Astrocyte of the cerebellum (primary cell): ENCODE measurements around the gene AGFG2.
"Not testable (repeated sequence)": the region's sequence is repeated elsewhere in the genome, so short reads cannot be mapped to it uniquely, and the experiment has no call there.

Experiments used
- DNase-seq: peaks from one replicate; pipeline ENCODE4 v3.0.0-alpha.2; 2011; ENCODE audit warnings: low read depth
- H3K4me3 ChIP-seq: 2 replicates; pipeline ENCODE4 v1.5.1; 2011; ENCODE audit warnings: mild to moderate bottlenecking, low read depth, low read length, moderate library complexity
- in situ Hi-C: cut with HindIII; loops from 2 replicates; pipeline ENCODE4 v1.10.0; 2017; ENCODE audit warnings: low sequenced_read_pairs
- TF ChIP-seq, protein P1 (sequence below): IDR thresholded peaks from 2 replicates; pipeline ENCODE4 v1.5.1; 2012; ENCODE audit warnings: low read length, low read depth, moderate library complexity, mild to moderate bottlenecking; ENCODE audit errors: missing control alignments

AGFG2 gene

DNA sequence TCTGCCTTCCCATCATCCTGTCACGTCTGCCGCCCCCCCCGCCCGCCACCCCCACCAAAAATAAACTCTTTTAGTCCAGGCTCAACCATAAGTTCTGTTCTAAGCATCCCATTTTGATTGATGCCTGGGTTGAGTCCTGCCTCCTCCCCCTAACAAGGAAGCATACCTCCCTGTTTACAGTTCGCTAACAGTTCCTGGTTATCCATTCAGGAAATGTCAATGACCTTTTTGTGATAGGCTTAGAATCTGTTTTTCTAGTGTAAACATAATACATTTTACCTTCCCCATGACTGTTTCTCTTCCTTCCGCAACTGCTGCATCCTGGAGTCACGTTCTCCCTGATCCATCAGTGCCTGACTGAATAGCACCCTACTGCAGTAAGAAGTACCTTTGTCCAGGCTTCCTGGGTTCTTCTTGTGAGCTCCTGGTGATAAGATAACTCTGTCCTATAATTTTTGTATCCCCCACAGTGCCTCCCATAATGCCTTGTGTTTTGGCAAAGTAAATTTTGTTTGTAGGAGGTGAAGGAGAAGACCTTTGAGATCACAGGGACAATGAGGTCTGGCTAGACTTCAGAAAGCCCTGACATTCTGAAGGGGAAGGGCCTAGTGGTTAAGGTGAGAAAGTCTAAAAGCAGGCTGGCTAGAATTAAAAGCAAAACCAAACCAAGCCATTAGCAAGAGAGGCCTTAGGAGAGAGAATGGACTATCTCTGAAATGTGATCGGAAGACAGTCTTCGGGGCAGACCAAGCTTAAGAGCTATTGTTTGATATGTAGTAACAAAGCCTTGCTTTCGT, 7.3 kb downstream of the AGFG2 start:
- DNase-seq = no peak
- H3K4me3 ChIP-seq = no peak overlapping the region
- in situ Hi-C loops = no loop called here
- TF ChIP-seq, protein P1, sequence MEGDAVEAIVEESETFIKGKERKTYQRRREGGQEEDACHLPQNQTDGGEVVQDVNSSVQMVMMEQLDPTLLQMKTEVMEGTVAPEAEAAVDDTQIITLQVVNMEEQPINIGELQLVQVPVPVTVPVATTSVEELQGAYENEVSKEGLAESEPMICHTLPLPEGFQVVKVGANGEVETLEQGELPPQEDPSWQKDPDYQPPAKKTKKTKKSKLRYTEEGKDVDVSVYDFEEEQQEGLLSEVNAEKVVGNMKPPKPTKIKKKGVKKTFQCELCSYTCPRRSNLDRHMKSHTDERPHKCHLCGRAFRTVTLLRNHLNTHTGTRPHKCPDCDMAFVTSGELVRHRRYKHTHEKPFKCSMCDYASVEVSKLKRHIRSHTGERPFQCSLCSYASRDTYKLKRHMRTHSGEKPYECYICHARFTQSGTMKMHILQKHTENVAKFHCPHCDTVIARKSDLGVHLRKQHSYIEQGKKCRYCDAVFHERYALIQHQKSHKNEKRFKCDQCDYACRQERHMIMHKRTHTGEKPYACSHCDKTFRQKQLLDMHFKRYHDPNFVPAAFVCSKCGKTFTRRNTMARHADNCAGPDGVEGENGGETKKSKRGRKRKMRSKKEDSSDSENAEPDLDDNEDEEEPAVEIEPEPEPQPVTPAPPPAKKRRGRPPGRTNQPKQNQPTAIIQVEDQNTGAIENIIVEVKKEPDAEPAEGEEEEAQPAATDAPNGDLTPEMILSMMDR = no peak

DNA sequence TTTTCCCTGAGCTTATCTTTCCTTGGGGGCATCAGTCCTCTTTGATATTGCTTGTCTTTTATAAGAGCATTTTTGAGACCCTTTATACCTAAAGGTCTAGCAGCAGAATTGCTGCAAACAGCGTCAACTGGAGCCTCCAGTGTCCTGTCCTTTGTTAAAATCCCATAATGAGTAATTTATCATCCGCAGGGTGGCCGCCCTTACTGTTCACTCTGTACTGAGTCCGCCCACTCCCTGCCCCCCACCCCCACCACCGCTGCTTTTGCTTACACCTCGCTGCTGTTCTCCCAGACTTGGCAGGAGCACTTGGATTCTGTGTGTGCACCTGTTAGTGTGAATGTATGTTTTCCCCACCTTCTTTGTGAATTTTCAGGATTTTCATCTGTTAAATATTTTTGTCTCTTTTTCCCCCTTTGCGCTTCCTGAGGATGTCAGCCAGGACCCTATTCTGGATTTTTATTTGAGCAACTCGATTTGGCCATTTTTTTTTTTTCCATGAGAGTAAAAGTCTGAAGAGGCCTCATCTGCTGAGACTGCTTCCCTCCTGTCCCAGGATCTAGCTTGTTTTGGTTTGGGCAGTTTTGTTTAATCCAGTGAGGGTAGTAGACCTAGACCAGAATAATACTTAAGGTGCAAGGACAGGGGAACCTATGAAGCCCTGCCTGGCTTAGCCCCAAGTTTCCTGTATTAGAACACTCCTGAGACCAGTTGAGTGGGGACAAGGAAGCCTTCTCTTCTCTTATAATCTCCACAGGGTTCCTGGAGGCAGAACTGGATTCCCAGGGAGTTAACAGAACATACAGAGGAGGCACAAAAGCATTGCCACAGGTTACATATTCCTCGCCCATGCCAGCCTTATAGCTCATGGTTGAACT, 8.2 kb downstream of the AGFG2 start:
- no peak for DNase-seq
- no peak overlapping the region for H3K4me3 ChIP-seq
- TF ChIP-seq, protein P1 = no peak
- in situ Hi-C loops = no loop called here

DNA sequence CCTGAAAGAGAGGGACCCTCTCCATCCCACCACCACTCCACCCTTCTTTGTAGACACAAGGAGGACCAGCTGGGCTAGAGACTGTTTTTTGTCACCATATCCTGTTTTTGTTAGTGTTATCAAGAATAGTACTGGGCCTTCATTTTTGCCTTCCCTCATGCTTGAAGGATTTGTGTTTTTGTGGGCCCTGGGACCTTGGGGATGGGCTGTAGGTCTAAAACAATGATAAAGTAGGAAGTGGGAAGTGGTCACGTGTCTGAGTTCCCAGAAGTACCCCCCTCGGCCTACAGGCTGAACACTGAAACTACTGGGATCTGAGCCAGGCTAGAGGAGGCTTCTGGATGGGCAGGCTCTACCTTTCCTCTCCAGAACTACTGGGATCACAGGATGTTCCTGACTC, 8.9 kb downstream of the AGFG2 start:
- no peak overlapping the region for H3K4me3 ChIP-seq
- DNase-seq = no peak
- in situ Hi-C loops = no loop called here
- TF ChIP-seq, protein P1 = no peak

DNA sequence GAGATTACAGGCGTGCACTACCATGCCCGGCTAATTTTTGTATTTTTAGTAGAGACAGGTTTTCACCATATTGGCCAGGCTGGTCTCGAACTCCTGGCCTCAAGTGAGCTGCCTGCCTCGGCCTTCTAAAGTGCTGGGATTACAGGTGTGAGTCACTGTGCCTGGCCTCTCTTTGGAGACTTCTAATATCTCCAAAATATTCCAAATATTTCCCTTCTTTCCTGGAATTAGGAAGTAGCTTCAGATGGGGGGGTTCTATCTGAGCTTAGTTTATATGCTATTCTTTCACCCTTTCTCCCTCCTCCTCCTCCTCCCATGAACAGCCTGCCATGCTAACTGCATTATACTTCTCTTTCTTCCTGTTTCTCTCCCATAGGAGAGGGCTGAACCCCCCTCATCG, 9.4 kb downstream of the AGFG2 start:
- in situ Hi-C loops, H3K4me3 ChIP-seq, DNase-seq: not testable (repeated sequence)

DNA sequence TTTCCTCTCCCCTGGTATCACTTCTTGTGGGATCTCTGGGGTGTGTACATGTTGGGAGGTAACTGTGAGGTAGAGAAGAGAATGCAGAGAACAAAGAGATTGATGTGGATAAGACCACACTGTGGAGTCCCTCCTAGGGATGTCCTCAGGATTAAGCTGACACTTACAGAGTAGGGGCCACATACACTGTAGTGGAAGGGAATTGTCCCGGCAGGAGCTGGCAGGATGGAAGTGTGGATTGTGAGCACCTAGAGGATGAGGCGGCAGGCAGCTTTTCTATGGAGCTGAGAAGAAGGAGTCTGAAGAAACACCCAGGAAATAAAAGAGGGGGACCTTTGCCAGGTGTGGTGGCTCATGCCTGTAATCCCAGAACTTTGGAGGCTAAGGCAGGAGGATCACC, 13.5 kb downstream of the AGFG2 start:
- TF ChIP-seq, protein P1 = no peak

DNA sequence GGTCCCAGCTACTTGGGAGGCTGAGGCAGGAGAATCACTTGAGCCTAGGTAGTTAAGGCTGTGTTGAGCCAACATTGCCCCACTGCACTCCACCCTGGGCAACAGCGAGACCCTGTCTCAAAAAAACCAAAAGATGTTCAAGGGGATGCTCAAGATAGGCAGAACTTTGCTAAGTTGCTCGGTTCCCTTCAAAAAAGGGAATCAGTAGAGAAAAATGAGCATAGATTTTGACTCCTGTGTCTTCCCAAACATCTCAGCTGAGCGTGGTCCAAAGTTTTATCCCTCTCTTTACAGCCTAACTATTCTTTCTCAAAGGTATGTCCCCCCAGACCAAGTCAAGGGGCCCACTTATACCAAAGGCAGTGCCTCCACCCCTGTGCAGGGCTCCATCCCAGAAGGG, 14.0 kb downstream of the AGFG2 start:
- in situ Hi-C loops = no loop called here
- DNase-seq = no peak
- TF ChIP-seq, protein P1 = no peak
- H3K4me3 ChIP-seq = no peak overlapping the region

More for the DNA sequence above, 13.5 kb downstream of the AGFG2 start:
- H3K4me3 ChIP-seq = no peak overlapping the region
- in situ Hi-C loops = no loop called here
- no peak for DNase-seq

DNA sequence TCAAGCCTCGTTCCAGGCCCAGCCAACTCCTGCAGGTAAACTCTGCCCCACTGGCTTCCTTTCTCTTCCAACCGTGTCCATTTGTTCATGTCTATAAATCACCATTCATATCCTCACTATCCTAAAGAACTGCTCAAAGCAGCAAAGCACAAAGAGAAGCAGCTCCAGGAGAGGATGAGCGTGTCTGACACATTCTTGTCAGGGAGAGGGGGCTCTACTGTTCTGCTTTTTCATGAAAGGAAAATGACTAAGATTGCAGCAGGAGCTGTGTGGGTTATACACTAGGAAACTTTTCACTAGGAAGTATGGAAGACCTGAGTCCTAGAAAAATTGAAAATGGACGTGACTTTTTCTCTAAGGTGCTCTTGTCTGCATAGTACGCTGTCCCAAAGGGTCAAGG, 16.7 kb downstream of the AGFG2 start:
- DNase-seq = no peak
- no peak overlapping the region for H3K4me3 ChIP-seq
- TF ChIP-seq, protein P1 = no peak
- in situ Hi-C loops = no loop called here
